LNCaP clone FGC (cell line): ENCODE measurements around the gene ABI2.
"Not testable (repeated sequence)": the region's sequence is repeated elsewhere in the genome, so short reads cannot be mapped to it uniquely, and the experiment has no call there.

ENCODE experiments used
- DNase-seq: peaks from one replicate; pipeline ENCODE4 v3.0.0-alpha.2; 2011; ENCODE audit warnings: low read depth
- H3K4me3 ChIP-seq: 2 replicates; pipeline ENCODE4 v1.5.1; 2011; ENCODE audit warnings: mild to moderate bottlenecking, low read depth, low read length, control low read depth
- TF ChIP-seq, protein P1 (sequence below): IDR thresholded peaks from 2 replicates; pipeline ENCODE4 v1.5.1; 2012; ENCODE audit warnings: mild to moderate bottlenecking; ENCODE audit not compliant: control insufficient read depth, insufficient read depth; ENCODE audit errors: extremely low read depth

The ABI2 gene

DNA sequence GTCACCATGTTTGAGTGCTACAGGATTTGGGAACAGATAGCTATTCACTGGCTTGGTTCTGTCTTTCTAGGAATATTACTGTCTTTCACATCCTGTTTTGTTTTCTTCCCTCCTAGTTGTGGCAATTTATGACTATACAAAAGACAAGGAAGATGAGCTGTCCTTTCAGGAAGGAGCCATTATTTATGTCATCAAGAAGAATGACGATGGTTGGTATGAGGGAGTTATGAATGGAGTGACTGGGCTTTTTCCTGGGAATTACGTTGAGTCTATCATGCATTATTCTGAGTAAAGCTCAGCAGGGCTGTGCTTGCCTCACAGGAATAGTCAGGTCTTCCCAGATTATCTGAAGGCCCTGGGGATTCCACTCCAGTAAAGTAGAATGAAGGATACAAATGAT is 98.9 kb downstream of the ABI2 start:
- H3K4me3 ChIP-seq: no peak overlapping the region
- TF ChIP-seq, protein P1, sequence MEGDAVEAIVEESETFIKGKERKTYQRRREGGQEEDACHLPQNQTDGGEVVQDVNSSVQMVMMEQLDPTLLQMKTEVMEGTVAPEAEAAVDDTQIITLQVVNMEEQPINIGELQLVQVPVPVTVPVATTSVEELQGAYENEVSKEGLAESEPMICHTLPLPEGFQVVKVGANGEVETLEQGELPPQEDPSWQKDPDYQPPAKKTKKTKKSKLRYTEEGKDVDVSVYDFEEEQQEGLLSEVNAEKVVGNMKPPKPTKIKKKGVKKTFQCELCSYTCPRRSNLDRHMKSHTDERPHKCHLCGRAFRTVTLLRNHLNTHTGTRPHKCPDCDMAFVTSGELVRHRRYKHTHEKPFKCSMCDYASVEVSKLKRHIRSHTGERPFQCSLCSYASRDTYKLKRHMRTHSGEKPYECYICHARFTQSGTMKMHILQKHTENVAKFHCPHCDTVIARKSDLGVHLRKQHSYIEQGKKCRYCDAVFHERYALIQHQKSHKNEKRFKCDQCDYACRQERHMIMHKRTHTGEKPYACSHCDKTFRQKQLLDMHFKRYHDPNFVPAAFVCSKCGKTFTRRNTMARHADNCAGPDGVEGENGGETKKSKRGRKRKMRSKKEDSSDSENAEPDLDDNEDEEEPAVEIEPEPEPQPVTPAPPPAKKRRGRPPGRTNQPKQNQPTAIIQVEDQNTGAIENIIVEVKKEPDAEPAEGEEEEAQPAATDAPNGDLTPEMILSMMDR: no peak
- no peak for DNase-seq

DNA sequence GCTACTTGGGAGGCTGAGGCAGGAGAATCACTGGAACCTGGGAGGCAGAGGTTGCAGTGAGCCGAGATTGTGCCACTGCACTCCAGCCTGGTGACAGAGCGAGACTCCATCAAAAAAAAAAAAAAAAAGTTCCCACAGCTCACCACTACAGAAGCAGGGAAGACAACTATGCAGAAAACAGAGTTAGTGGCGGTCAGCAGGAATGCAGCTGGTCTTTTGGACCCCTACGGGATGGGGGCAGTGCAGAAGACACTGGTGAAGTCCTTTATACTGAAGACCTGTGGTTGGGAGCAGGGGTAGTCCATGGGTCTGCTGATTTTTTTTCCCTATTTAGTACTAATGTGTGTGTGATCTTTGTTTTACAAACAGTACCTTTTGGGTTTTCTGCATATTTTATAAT is 101.4 kb downstream of the ABI2 start:
- H3K4me3 ChIP-seq: not testable (repeated sequence)

DNA sequence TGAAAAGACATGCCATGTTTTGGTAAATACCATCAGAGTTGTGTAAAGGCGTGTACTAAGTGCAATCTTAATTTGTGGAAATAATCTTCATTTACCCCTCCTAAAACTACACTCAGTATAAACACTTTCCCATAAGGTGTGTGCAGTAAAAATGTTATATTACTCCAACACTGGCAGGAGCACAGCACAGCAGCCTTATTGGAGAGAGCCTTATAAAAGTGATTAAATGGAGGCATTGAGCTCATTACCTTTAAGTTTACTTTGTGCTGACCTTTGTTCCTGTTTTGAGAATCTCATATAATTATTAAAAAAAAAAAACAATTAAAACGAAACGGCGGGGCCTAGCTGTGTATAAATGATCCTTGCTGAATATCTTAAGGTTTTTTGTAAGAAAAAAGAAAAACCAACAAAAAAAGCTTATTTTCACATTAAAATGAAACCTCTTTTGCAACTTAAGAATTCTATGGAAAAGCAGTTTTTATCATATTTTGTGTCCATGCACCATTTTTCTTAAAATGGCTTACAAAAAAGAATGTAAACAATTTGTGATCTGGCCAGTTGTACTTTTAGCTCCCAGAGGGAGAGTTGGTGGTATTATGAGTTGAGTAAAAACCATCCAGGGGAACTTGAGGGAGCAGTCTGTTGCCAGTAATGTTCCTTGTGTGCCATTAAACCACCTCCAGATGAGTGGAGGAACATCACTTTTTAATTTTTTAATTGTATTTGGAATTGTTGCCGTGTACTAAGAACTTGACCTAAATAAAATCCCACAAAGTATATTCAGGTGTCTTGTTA is 103.4 kb downstream of the ABI2 start:
- no peak for DNase-seq
- TF ChIP-seq, protein P1: no peak

More for the DNA sequence above, 101.4 kb downstream of the ABI2 start:
- not testable (repeated sequence) for DNase-seq

DNA sequence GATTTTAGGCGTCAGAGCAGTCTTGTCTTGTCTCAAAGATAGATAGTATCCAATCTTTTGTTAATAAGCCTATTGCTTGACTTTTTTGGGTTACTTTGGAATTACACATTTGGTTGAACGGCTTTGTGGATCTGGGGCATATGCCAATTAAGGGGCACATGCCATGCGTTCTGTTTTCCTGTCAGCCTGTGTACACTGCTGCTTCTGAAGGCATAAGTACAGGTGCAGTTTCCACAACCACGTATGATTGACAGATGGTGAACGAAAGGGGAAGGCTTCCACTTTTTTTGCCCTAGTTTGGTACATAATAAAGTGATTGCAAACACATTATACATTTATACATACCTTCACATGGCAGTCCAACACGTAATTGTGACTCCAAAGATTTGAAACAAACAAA is 104.6 kb downstream of the ABI2 start:
- DNase-seq: no peak

More for the DNA sequence above, 103.4 kb downstream of the ABI2 start:
- no peak overlapping the region for H3K4me3 ChIP-seq

DNA sequence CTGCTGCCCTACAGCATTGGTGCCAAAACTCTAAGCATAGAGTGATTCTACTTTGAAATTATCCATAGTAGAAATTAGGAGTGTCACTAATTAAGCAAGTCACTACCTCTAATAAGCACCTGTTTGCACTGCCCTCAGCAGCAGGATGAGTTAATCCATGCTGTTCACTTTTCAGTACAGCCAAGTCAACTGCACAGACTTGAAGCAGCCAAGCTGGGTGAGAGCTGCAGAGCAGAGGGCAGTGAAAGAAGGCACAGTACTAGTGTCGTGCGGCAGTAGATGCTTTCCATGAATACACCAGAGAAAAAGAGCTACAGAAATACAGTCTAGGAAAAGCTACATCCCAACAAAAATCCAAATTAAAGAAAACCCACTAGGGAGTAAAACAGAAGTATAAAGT is 108.3 kb downstream of the ABI2 start:
- TF ChIP-seq, protein P1: no peak

More for the DNA sequence above, 104.6 kb downstream of the ABI2 start:
- TF ChIP-seq, protein P1: no peak
- no peak overlapping the region for H3K4me3 ChIP-seq

DNA sequence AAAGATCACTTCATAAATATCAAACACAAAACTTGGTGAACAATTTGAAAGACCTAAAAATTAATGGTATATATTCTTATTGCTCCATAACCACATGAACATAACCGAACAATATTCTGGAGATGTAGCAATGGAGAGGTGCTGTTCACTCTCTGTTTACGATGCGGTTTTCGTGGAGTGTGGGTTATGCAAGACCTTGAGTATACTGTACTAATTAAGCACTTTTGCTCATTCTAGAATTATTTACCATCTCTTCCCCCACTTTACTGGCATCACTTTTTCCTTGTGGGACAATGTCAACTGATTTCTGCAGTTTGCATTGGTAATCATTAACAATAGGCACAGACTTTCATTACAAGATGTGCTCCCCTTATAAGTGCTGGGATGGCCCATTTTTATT is 109.3 kb downstream of the ABI2 start:
- no peak overlapping the region for H3K4me3 ChIP-seq
- no peak for DNase-seq
- TF ChIP-seq, protein P1: no peak

More for the DNA sequence above, 108.3 kb downstream of the ABI2 start:
- DNase-seq: no peak
- H3K4me3 ChIP-seq: no peak overlapping the region

DNA sequence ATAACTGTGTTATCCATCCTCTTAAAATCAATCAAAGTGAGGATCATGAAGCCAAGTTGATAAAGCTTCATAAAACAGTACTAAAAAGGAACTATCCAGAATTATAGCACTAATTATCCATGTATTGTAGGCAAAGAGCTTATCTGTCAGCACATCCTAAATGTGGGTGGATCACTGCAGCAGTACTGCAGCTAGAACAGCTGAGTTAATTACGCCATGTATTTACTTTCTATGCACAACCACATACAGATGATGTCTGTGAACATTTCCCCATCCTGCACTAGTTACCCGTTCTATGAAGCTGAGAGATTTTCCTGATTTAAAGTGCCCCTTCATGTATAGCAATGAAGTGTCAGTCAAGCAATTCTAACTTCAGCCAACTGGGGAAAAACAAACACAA is 110.3 kb downstream of the ABI2 start:
- TF ChIP-seq, protein P1: no peak
- no peak overlapping the region for H3K4me3 ChIP-seq
- DNase-seq: no peak
